NT2/D1 (cell line): ENCODE measurements around the gene KCNIP1.

Source experiments
- SUZ12 ChIP-seq: IDR thresholded peaks from 2 replicates; pipeline ENCODE4 v1.6.1; 2011; ENCODE audit not compliant: insufficient read length, insufficient read depth; ENCODE audit errors: extremely low read depth
- YY1 ChIP-seq: IDR thresholded peaks from 2 replicates; pipeline ENCODE4 v1.6.1; 2011; ENCODE audit not compliant: insufficient read length, insufficient read depth
- ZNF274 ChIP-seq: IDR thresholded peaks from 2 replicates; pipeline ENCODE4 v1.6.1; 2011; ENCODE audit warnings: mild to moderate bottlenecking, low read depth, low read length

GRCh38 chr5:170758481-170758880 is 254.7 kb downstream of the KCNIP1 start:
- no peak for TF ChIP-seq YY1
- no peak for TF ChIP-seq ZNF274
- TF ChIP-seq SUZ12: no peak
